Stomach (tissue), 9 donors: ENCODE measurements around the gene SCG5. TPM values are rescaled to one million over a fixed set of nuclear protein-coding genes. Genes with fewer than 3 reads are reported as not detected.

Source experiments
- DNase-seq, 2 donors: peaks; one replicate each; pipeline versions ENCODE4 v3.0.0 to v3.0.0-alpha.2; 2013 to 2019
- H3K27ac ChIP-seq, 5 donors: fragments of 200-600 bp in 4 of 5; sonication (generic) in 4 of 5; one replicate each; pipeline ENCODE4 v1.5.1; 2013 to 2019; ENCODE audit warnings: mild to moderate bottlenecking in 1 of 5, moderate library complexity in 1 of 5
- H3K27me3 ChIP-seq, 3 donors: fragments of 200-600 bp; sonication (generic); one replicate each; pipeline ENCODE4 v1.5.1; 2017 to 2019; ENCODE audit warnings: mixed run types in 1 of 3
- H3K36me3 ChIP-seq, 4 donors: fragments of 200-600 bp; sonication (generic); 1 replicate in 3 of 4; 2 replicates in 1 of 4; pipeline ENCODE4 v1.5.1; 2016 to 2019
- H3K4me1 ChIP-seq, 4 donors: fragments of 200-600 bp; sonication (generic); one replicate each; pipeline ENCODE4 v1.5.1; 2016 to 2019
- H3K4me3 ChIP-seq, 4 donors: fragments of 200-600 bp; sonication (generic) in 3 of 4; one replicate each; pipeline ENCODE4 v1.5.1; 2016 to 2019; ENCODE audit warnings: mild to moderate bottlenecking in 1 of 4
- H3K9me3 ChIP-seq, 4 donors: fragments of 200-600 bp; sonication (generic); one replicate each; pipeline ENCODE4 v1.5.1; 2016 to 2019
- EP300 ChIP-seq: sonication (generic); formaldehyde crosslinking; IDR thresholded peaks from one replicate; pipeline ENCODE4 v1.6.1; 2017; ENCODE audit warnings: antibody characterized with exemption
- POLR2A ChIP-seq, 4 donors: fragments of 450-650 bp; IDR thresholded peaks; one replicate each; pipeline ENCODE4 v1.6.1; 2016; ENCODE audit warnings: antibody characterized with exemption in 4 of 4, control low read depth in 2 of 4, mild to moderate bottlenecking in 1 of 4, moderate library complexity in 1 of 4
- POLR2AphosphoS5 ChIP-seq, 3 donors: sonication (generic); formaldehyde crosslinking; IDR thresholded peaks; one replicate each; pipeline ENCODE4 v1.6.1; 2016; ENCODE audit warnings: antibody characterized with exemption in 3 of 3
- WGBS, 5 donors: extraction: QIAGEN DNeasy Blood & Tissue Kit in 3 of 5; methylation state at CpG; one replicate each; pipeline versions ENCODE4 v1.1.5 to v1.1.7; 2013 to 2018; 5-methylcytosine and 5-hydroxymethylcytosine counted together
- intact Hi-C: fragments of 100-400 bp; cut with DNase I; formaldehyde crosslinking; loops from one replicate; pipeline ENCODE4 v1.15.1; 2023; ENCODE audit warnings: low total_unique reads
- polyA plus RNA-seq, 3 donors: library from polyadenylated mRNA; stranded (reverse); fragments of 200-250 nt; gene quantifications; one replicate each; pipeline ENCODE4 v1.2.3, GENCODE V29; 2013
- small RNA-seq, 4 donors: library from RNA; depleted of rRNA; stranded (forward); fragments of <200 nt; gene quantifications; one replicate each; pipeline ENCODE3, GENCODE V24; 2016
- total RNA-seq, 5 donors: library from RNA; depleted of rRNA; stranded (reverse); fragments of >200 nt; gene quantifications; one replicate each; pipeline versions ENCODE4 v1.1.0 to v1.2.3, GENCODE V29; 2014 to 2016
- TF ChIP-seq, protein P1 (sequence below), 7 experiments: fragments of 450-650 bp in 4 of 7; fragments of 200-600 bp in 3 of 7; sonication (generic) in 3 of 7; IDR thresholded peaks; one replicate each; pipeline ENCODE4 v1.5.1; 2016 to 2019; ENCODE audit warnings: antibody characterized with exemption in 7 of 7, control low read depth in 2 of 7, mild to moderate bottlenecking in 1 of 7
- donor health status: healthy with polysubstance abuse.
- donor health status: Bipolar disorder and iron deficiency.
- donor health status: healthy.

The SCG5 gene
- total and polyA plus RNA-seq, 8 donors: 1.4 to 16.5 (median 3.9) TPM; not detected in 3

DNA sequence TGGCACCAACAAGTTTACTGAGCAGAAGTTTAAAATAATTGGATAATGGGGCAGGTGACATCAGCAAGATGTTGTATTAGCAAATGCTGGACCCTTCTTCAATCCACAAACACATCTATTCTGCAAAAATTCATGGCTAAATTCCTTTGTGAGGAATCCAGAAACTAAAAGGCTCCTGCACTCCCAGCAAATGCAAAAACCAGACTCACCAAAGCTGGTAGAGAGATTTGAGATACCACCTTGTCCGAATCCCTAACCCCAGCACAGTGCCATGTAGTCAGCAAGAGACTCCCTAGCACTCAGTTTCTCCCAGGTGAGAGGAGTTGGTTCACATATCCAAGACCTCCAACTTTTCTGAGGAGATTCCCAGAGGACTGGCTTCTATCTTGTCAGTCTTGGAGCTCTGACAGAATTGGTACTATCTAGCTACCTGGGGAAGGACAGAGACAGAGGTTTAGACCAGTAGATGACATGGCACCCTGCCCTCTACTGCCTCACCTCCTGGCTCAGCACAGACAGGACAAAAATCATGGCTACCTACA lies 98.1 kb downstream of the SCG5 start:
- intact Hi-C loops: no loop called here
- no peak for DNase-seq
- H3K27ac ChIP-seq: no peak overlapping the region
- TF ChIP-seq, protein P1, sequence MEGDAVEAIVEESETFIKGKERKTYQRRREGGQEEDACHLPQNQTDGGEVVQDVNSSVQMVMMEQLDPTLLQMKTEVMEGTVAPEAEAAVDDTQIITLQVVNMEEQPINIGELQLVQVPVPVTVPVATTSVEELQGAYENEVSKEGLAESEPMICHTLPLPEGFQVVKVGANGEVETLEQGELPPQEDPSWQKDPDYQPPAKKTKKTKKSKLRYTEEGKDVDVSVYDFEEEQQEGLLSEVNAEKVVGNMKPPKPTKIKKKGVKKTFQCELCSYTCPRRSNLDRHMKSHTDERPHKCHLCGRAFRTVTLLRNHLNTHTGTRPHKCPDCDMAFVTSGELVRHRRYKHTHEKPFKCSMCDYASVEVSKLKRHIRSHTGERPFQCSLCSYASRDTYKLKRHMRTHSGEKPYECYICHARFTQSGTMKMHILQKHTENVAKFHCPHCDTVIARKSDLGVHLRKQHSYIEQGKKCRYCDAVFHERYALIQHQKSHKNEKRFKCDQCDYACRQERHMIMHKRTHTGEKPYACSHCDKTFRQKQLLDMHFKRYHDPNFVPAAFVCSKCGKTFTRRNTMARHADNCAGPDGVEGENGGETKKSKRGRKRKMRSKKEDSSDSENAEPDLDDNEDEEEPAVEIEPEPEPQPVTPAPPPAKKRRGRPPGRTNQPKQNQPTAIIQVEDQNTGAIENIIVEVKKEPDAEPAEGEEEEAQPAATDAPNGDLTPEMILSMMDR (IDR thresholded peaks at IDR 0.05): no peak
- no peak for TF ChIP-seq POLR2A (IDR thresholded peaks at IDR 0.05)
- no peaks in the 10 kb centered on the region for H3K4me1 ChIP-seq
- no peaks in the 10 kb centered on the region for H3K27me3 ChIP-seq
- peaks cover 0 to 19% (median 5%) of the 10 kb centered on the region in 4 donors for H3K9me3 ChIP-seq
- WGBS, 5 donors: 76 to 93% (median 87%) methylated on average over 1 of the region's 1 CpG
- H3K36me3 ChIP-seq: no peaks in the 10 kb centered on the region
- H3K4me3 ChIP-seq: no peak overlapping the region

GRCh38 chr15:32743411-32744140 lies 102.1 kb downstream of the SCG5 start:
- Histone ChIP-seq H3K9me3 (peaks cover 0 to 19% (median 5%) of the 10 kb centered on the region in 4 donors), H3K36me3 (no peaks in the 10 kb centered on the region), H3K27ac (no peak overlapping the region), H3K27me3 (no peaks in the 10 kb centered on the region), H3K4me3 (no peak overlapping the region), H3K4me1 (no peaks in the 10 kb centered on the region)
- intact Hi-C loops: no loop called here
- 51 to 62% (median 55%) methylated on average over 4 to 5 of the region's 5 CpGs for WGBS, 5 donors
- DNase-seq: no peak
- TF ChIP-seq POLR2AphosphoS5 (IDR thresholded peaks at IDR 0.05): no peak
- TF ChIP-seq POLR2A (IDR thresholded peaks at IDR 0.05): no peak
- TF ChIP-seq EP300: no peak
- TF ChIP-seq, protein P1 (IDR thresholded peaks at IDR 0.05): no peak

DNA sequence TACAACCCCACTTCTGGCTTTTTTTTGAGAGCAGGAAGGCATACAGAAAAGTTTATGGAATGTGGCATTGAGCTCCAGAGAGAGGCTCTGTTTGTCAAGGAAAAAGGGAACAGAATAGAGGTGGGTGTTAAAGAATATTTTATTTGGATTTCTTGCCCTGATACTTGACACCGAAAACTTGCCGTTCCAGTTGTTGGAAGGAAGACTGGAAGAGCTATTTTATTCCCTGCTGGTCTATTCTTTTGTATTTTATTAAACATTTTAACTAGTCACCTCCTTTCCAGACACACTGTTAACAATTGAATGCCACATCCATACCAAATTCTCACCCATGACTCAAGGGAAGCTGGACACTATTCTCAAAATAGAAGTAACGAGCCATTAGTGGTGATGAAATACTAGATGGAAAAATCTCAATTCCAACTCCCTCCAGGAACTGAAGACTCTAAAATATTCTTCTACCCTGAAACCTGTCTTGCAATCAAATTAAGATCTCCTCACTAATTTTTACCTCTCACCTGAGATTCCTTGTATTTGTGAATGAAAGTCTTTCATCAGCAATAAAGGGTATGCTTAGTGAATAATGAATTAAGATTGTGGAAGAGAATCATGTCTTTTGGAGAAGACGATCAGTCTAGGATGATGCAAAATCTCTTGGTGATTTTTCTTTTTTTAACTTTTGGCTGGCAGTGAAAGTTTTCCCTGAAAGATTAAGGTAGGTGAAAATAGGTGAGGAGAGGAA lies 104.8 kb downstream of the SCG5 start:
- Histone ChIP-seq H3K9me3 (peaks cover 0 to 3% (median 0%) of the 10 kb centered on the region in 4 donors), H3K27me3 (no peaks in the 10 kb centered on the region), H3K36me3 (no peaks in the 10 kb centered on the region), H3K4me1 (no peaks in the 10 kb centered on the region), H3K4me3 (no peak overlapping the region), H3K27ac (no peak overlapping the region)
- DNase-seq: no peak
- WGBS, 5 donors: 73 to 81% (median 75%) methylated on average over 4 of the region's 4 CpGs
- intact Hi-C loops: no loop called here
- no peak for TF ChIP-seq EP300
- no peak for TF ChIP-seq POLR2A (IDR thresholded peaks at IDR 0.05)
- TF ChIP-seq POLR2AphosphoS5 (IDR thresholded peaks at IDR 0.05): no peak
- TF ChIP-seq, protein P1 (IDR thresholded peaks at IDR 0.05): no peak

Small RNAs within 50 kb of the gene (small RNA-seq; reads per million reads assigned to genes)
- 0 reads per million in 4 donors for gene RN7SL286P

Other genes starting within 250 kb of the SCG5 start
- gene GOLGA8K, start 238.4 kb upstream of the SCG5 start, total RNA-seq: not detected
- gene GOLGA8K, start 238.4 kb upstream of the SCG5 start, polyA plus RNA-seq: under 1 TPM; 0.08 to 0.61 (median 0.37) TPM
- gene GOLGA8O, start 186.1 kb upstream of the SCG5 start, total RNA-seq: 1 to 10 TPM in 1 of 5 donors, not detected in 4; 1.7 TPM
- gene GOLGA8O, start 186.1 kb upstream of the SCG5 start, polyA plus RNA-seq: under 1 TPM; 0.08 to 0.76 (median 0.37) TPM
- gene GOLGA8N, start 48.3 kb upstream of the SCG5 start, total RNA-seq: 10 to 100 TPM in 1 of 5 donors, 1 to 10 TPM in 4; 2.0 to 17.8 (median 4.9) TPM
- 1 to 10 TPM; 1.4 to 5.1 (median 1.8) TPM for gene GOLGA8N, start 48.3 kb upstream of the SCG5 start, polyA plus RNA-seq
- gene ARHGAP11A, start 26.2 kb upstream of the SCG5 start, total RNA-seq: 10 to 100 TPM in 3 of 5 donors, 1 to 10 TPM in 2; 2.2 to 13.9 (median 11.4) TPM
- 1 to 10 TPM; 3.2 to 6.2 (median 6.1) TPM for gene ARHGAP11A, start 26.2 kb upstream of the SCG5 start, polyA plus RNA-seq
- 10 to 100 TPM in 3 of 5 donors, 1 to 10 TPM in 2; 5.3 to 50.0 (median 13.0) TPM for gene GREM1, start 76.3 kb downstream of the SCG5 start, total RNA-seq
- gene GREM1, start 76.3 kb downstream of the SCG5 start, polyA plus RNA-seq: 10 to 100 TPM in 2 of 3 donors, 1 to 10 TPM in 1; 4.0 to 22.2 (median 14.6) TPM